Adrenal gland (tissue), 5 donors: ENCODE measurements around the gene SLC35E2B.
"Not testable (repeated sequence)": the region's sequence is repeated elsewhere in the genome, so short reads cannot be mapped to it uniquely, and the experiment has no call there.

Experiments
- POLR2A ChIP-seq, 2 donors: fragments of 450-650 bp; IDR thresholded peaks; one replicate each; pipeline ENCODE4 v1.6.1; 2017; ENCODE audit warnings: antibody characterized with exemption in 2 of 2, mild to moderate bottlenecking in 2 of 2, moderate library complexity in 1 of 2
- TF ChIP-seq, protein P1 (sequence below), 6 experiments: fragments of 450-650 bp in 4 of 6; fragments of 200-600 bp in 2 of 6; sonication (generic) in 1 of 6; IDR thresholded peaks; 1 replicate in 5 of 6; 2 replicates in 1 of 6; pipeline versions ENCODE4 v1.5.1 to v1.8.0; 2016 to 2021; ENCODE audit warnings: antibody characterized with exemption in 6 of 6, mild to moderate bottlenecking in 2 of 6, moderate library complexity in 1 of 6
- donor health status: DM: no; HTN: no; CAD: no.

DNA sequence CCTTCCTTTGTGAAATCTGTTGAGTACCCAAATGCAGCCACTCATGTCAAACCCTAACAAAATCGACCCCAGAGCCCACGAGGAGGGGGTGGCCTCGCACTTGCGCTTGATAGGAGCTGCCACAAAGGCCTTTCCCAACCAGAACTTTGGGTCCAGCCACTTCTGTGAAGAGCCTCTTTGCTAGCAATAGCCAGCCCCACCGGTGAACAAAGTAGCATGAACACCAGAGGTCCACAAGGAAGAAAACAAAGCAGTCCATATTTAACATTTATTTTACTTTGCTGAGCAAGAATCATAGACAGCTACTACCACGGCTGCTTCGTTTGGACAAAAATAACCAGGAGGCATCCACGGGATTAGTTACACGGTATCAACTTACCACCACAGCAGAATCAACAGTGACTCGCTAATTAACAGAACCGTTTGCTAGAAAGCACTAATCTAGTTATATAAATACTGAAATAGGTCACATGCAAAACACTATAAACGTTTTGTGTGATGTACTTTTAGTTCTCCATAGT, 34.6 kb upstream of the SLC35E2B start:
- TF ChIP-seq, protein P1, sequence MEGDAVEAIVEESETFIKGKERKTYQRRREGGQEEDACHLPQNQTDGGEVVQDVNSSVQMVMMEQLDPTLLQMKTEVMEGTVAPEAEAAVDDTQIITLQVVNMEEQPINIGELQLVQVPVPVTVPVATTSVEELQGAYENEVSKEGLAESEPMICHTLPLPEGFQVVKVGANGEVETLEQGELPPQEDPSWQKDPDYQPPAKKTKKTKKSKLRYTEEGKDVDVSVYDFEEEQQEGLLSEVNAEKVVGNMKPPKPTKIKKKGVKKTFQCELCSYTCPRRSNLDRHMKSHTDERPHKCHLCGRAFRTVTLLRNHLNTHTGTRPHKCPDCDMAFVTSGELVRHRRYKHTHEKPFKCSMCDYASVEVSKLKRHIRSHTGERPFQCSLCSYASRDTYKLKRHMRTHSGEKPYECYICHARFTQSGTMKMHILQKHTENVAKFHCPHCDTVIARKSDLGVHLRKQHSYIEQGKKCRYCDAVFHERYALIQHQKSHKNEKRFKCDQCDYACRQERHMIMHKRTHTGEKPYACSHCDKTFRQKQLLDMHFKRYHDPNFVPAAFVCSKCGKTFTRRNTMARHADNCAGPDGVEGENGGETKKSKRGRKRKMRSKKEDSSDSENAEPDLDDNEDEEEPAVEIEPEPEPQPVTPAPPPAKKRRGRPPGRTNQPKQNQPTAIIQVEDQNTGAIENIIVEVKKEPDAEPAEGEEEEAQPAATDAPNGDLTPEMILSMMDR (IDR thresholded peaks at IDR 0.05): not testable (repeated sequence)
- not testable (repeated sequence) for TF ChIP-seq POLR2A (IDR thresholded peaks at IDR 0.05)
